H1 (cell line): ENCODE data around the gene TCF19. TPM values are rescaled to one million over a fixed set of nuclear protein-coding genes. Genes with fewer than 3 reads are reported as not detected.
A peak's percentile ranks its signal among the peaks of the same experiment; 100 is the strongest.

Experiments used
- BACH1 ChIP-seq: IDR thresholded peaks from 2 replicates; pipeline ENCODE4 v1.6.1; 2012; ENCODE audit warnings: low read length, improper control_type of control experiment
- CBX8 ChIP-seq: fragments of 300-800, 300-1000 bp; sonication (generic); IDR thresholded peaks from 2 replicates; pipeline ENCODE4 v1.7.1; 2016; ENCODE audit warnings: low read depth, low read length, borderline replicate concordance
- CEBPB ChIP-seq: IDR thresholded peaks from 2 replicates; pipeline ENCODE4 v1.6.1; 2012; ENCODE audit warnings: low read depth, low read length
- GABPA ChIP-seq: IDR thresholded peaks from 2 replicates; pipeline ENCODE4 v1.6.1; 2011; ENCODE audit warnings: mild to moderate bottlenecking, low read length, moderate library complexity, borderline replicate concordance; ENCODE audit not compliant: insufficient read depth
- HDAC2 ChIP-seq, 2 experiments: fragments of 300-600 bp in 1 of 2; sonication (generic) in 1 of 2; IDR thresholded peaks; 2 replicates each; pipeline ENCODE4 v1.6.1; 2011 to 2012; ENCODE audit warnings: low read depth in 2 of 2, low read length in 2 of 2, mild to moderate bottlenecking in 2 of 2, moderate library complexity in 2 of 2, borderline replicate concordance in 1 of 2, inconsistent platforms in 1 of 2
- MAFK ChIP-seq: IDR thresholded peaks from 2 replicates; pipeline ENCODE4 v1.6.1; 2012; ENCODE audit warnings: low read depth, mild to moderate bottlenecking, improper control_type of control experiment, low read length
- NRF1 ChIP-seq: IDR thresholded peaks from 2 replicates; pipeline ENCODE4 v1.6.1; 2011; ENCODE audit warnings: mild to moderate bottlenecking, low read depth, low read length, improper control_type of control experiment
- POLR2A ChIP-seq, 2 experiments: IDR thresholded peaks; 1 replicate in 1 of 2; 2 replicates in 1 of 2; pipeline ENCODE4 v1.6.1; 2011; ENCODE audit warnings: low read depth in 2 of 2, low read length in 2 of 2, mild to moderate bottlenecking in 2 of 2; ENCODE audit errors: control extremely low read depth in 1 of 2
- POLR2AphosphoS5 ChIP-seq: IDR thresholded peaks from 2 replicates; pipeline ENCODE4 v1.6.1; 2011; ENCODE audit warnings: low read depth, low read length
- RAD21 ChIP-seq, 2 experiments: IDR thresholded peaks in 1 of 2; conservative IDR thresholded peaks in 1 of 2; 2 replicates each; pipeline ENCODE4 v1.6.1; 2011; ENCODE audit warnings: low read depth in 2 of 2, low read length in 2 of 2, improper control_type of control experiment in 1 of 2, inconsistent platforms in 1 of 2, mild to moderate bottlenecking in 1 of 2, moderate library complexity in 1 of 2
- RFX5 ChIP-seq: IDR thresholded peaks from 2 replicates; pipeline ENCODE4 v1.6.1; 2011; ENCODE audit warnings: low read depth, low read length, improper control_type of control experiment, borderline replicate concordance
- RXRA ChIP-seq: IDR thresholded peaks from 2 replicates; pipeline ENCODE4 v1.6.1; 2011; ENCODE audit warnings: low read depth, mild to moderate bottlenecking, low read length, moderate library complexity; ENCODE audit not compliant: insufficient read depth
- SAP30 ChIP-seq: fragments of 300-600 bp; sonication (generic); IDR thresholded peaks from 2 replicates; pipeline ENCODE4 v1.7.1; 2012; ENCODE audit warnings: low read length, moderate library complexity, mild to moderate bottlenecking, inconsistent platforms; ENCODE audit not compliant: insufficient read depth, insufficient replicate concordance
- SIN3A ChIP-seq, 2 experiments: IDR thresholded peaks in 1 of 2; conservative IDR thresholded peaks in 1 of 2; 2 replicates each; pipeline ENCODE4 v1.6.1; 2011 to 2012; ENCODE audit warnings: low read length in 2 of 2, improper control_type of control experiment in 1 of 2, low read depth in 1 of 2, mild to moderate bottlenecking in 1 of 2
- SP2 ChIP-seq: IDR thresholded peaks from 2 replicates; pipeline ENCODE4 v1.6.1; 2012; ENCODE audit warnings: mild to moderate bottlenecking, low read length, inconsistent platforms
- SP4 ChIP-seq: IDR thresholded peaks from 2 replicates; pipeline ENCODE4 v1.6.1; 2012; ENCODE audit warnings: low read length, inconsistent platforms
- SUZ12 ChIP-seq: fragments of 200-600 bp; sonication (generic); IDR thresholded peaks from 2 replicates; pipeline ENCODE4 v1.6.1; 2012; ENCODE audit warnings: mild to moderate bottlenecking, inconsistent platforms, low read length, moderate library complexity, mixed read lengths
- TBP ChIP-seq: IDR thresholded peaks from 2 replicates; pipeline ENCODE4 v1.6.1; 2011; ENCODE audit warnings: low read depth, low read length, improper control_type of control experiment
- TCF12 ChIP-seq: IDR thresholded peaks from 2 replicates; pipeline ENCODE4 v1.6.1; 2011; ENCODE audit warnings: low read depth, mild to moderate bottlenecking, low read length
- TEAD4 ChIP-seq: IDR thresholded peaks from 2 replicates; pipeline ENCODE4 v1.6.1; 2012; ENCODE audit warnings: low read depth, low read length, inconsistent platforms, mixed read lengths
- YY1 ChIP-seq: IDR thresholded peaks from 2 replicates; pipeline ENCODE4 v1.6.1; 2011; ENCODE audit warnings: low read depth, mild to moderate bottlenecking, low read length
- polyA plus RNA-seq, 7 experiments: library from polyadenylated mRNA; depleted of rRNA in 3 of 7; stranded (reverse) in 5 of 7; unstranded in 2 of 7; fragments of >200 nt in 5 of 7; fragments of 200-250 nt in 2 of 7; gene quantifications; 1 replicate in 5 of 7; 2 replicates in 1 of 7; 4 replicates in 1 of 7; pipeline versions ENCODE4 v1.2.1 to v1.2.3, GENCODE V29; 2011 to 2013; ENCODE audit warnings: missing spikeins in 2 of 7, mixed read lengths in 2 of 7
- total RNA-seq: library from RNA; stranded (reverse); fragmentation: NEBNext Ultra II Directional; extraction: Animal tissue kit (Norgen Biotek cat#: 25700); gene quantifications from 2 replicates; pipeline ENCODE4 v1.2.1, GENCODE V29; 2021
- TF ChIP-seq, protein P1 (sequence below): IDR thresholded peaks from 2 replicates; pipeline ENCODE4 v1.6.1; 2012; ENCODE audit warnings: inconsistent platforms

TCF19 gene
- total and polyA plus RNA-seq, 2 of the 8 experiments (the other 6 are each of a cell fraction or from before 2014, with no cell fraction given) = 7.2 to 11.0 TPM

- TF ChIP-seq, protein P1, sequence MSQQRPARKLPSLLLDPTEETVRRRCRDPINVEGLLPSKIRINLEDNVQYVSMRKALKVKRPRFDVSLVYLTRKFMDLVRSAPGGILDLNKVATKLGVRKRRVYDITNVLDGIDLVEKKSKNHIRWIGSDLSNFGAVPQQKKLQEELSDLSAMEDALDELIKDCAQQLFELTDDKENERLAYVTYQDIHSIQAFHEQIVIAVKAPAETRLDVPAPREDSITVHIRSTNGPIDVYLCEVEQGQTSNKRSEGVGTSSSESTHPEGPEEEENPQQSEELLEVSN = 0 out of 2 replicates have a peak, but pooled peaks have one; percentile 10
- TF ChIP-seq SP2 (no peak), SP4 (no peak), GABPA (peak; percentile 26; the same call in 1 of the 2 replicates), CBX8 (no peak), TEAD4 (no peak), SIN3A (conservative IDR thresholded peaks at IDR 0.05 in 1 of 2, IDR thresholded peaks at IDR 0.05 in 1 of 2; ENCODE audit: low read depth in 1 of 2, low read length in 2 of 2) (0 out of 4 replicates have a peak, but pooled peaks of 1 of the 2 experiments have one; percentile 19), TBP (peak; percentile 60), POLR2AphosphoS5 (peak; percentile 57), HDAC2 (IDR thresholded peaks at IDR 0.05; ENCODE audit: borderline replicate concordance in 1 of 2, low read depth in 2 of 2, low read length in 2 of 2) (0 out of 4 replicates have a peak, but pooled peaks of 1 of the 2 experiments have one; percentile 55), RAD21 (IDR thresholded peaks at IDR 0.05 in 1 of 2, conservative IDR thresholded peaks at IDR 0.05 in 1 of 2; ENCODE audit: low read depth in 2 of 2, low read length in 2 of 2) (no peak; a peak in 1 of 4 replicates), YY1 (peak; percentile 31; the same call in 1 of the 2 replicates), CEBPB (no peak), BACH1 (no peak), TCF12 (0 out of 2 replicates have a peak, but pooled peaks have one; percentile 86), MAFK (no peak), SUZ12 (no peak), SAP30 (no peak), NRF1 (no peak), RXRA (no peak; the same call in 1 of the 2 replicates), RFX5 (no peak), POLR2A (IDR thresholded peaks at IDR 0.05; ENCODE audit: control extremely low read depth in 1 of 2, low read depth in 2 of 2, low read length in 2 of 2) (peak in 1 of 2 experiments; percentile 71; a peak in 2 of 3 replicates)
Measured at GRCh38 chr6:31171931-31172905, 13.8 kb downstream of the TCF19 start (continued).
